Activated CD8-positive, alpha-beta T cell treated with anti-CD3 and anti-CD28 coated beads, Interleukin-2, amount 10 ng/mL, durations not matched to agents 7 days and 5 days (primary cell): ENCODE data around the gene ISCA1. TPM values are rescaled to one million over a fixed set of nuclear protein-coding genes. Genes with fewer than 3 reads are reported as not detected.

Source experiments
- ATAC-seq: fragments of 150-1000 bp; cut with Tn5 transposase; one replicate; pipeline ENCODE4 v1.10.0; 2021; ENCODE audit warnings: moderate library complexity
- CTCF ChIA-PET: fragments of 350-600 bp; sonication (Branson Sonifier 250); formaldehyde crosslinking; loops from one replicate; lab custom pipeline; 2021; ENCODE audit warnings: antibody characterized with exemption; lab: Charles Lee
- POLR2A ChIA-PET: fragments of 350-600 bp; sonication (Branson Sonifier 250); formaldehyde crosslinking; loops from one replicate; lab custom pipeline; 2021; ENCODE audit warnings: antibody characterized with exemption; lab: Charles Lee
- DNase-seq: peaks from one replicate; pipeline ENCODE4 v3.0.0-alpha.2; 2020
- H3K27ac Mint-ChIP-seq: one replicate; pipeline ENCODE4 v1.8.0; 2021; ENCODE audit warnings: mild to moderate bottlenecking, mixed read lengths
- H3K27me3 Mint-ChIP-seq: one replicate; pipeline ENCODE4 v1.8.0; 2021; ENCODE audit warnings: low read depth, mixed read lengths
- H3K36me3 Mint-ChIP-seq: one replicate; pipeline ENCODE4 v1.8.0; 2021; ENCODE audit warnings: low read depth, mixed read lengths
- H3K4me1 Mint-ChIP-seq: one replicate; pipeline ENCODE4 v1.8.0; 2021; ENCODE audit warnings: low read depth, mixed read lengths
- H3K4me3 Mint-ChIP-seq: one replicate; pipeline ENCODE4 v1.8.0; 2021; ENCODE audit warnings: mild to moderate bottlenecking, mixed read lengths
- H3K9me3 Mint-ChIP-seq: one replicate; pipeline ENCODE4 v1.8.0; 2022; ENCODE audit warnings: mixed read lengths; ENCODE audit not compliant: insufficient read depth
- total RNA-seq, 2 experiments: library from RNA; stranded (reverse); gene quantifications; one replicate each; pipeline ENCODE4 v1.2.3, GENCODE V29; 2021

The ISCA1 gene
- total RNA-seq, 2 experiments from 2014 or later, result 17.7 to 21.4 TPM

- peaks cover 36% of the 10 kb centered on the region for H3K4me1 Mint-ChIP-seq
- peak overlapping the region; percentile 94 for H3K27ac Mint-ChIP-seq
- peak overlapping the region; percentile 82 for H3K4me3 Mint-ChIP-seq
- H3K36me3 Mint-ChIP-seq, result peaks cover 22% of the 10 kb centered on the region
- H3K27me3 Mint-ChIP-seq, result no peaks in the 10 kb centered on the region
- ATAC-seq, result peak; percentile 48
- no peak for DNase-seq
- H3K9me3 Mint-ChIP-seq, result no peaks in the 10 kb centered on the region
- POLR2A ChIA-PET, result interaction anchor here (1.0 to 1.8 kb wide), 10 partner anchors 8 to 540 kb away, joined by 3 to 6 read pairs (median 4); no protein-coding TSS in a partner anchor
- CTCF ChIA-PET, result interaction anchor here (0.7 to 1.3 kb wide), 2 partner anchors 8 to 16 kb away, joined by 3 read pairs; no protein-coding TSS in a partner anchor
Measured at GRCh38 chr9:86282979-86283535, 719 bp upstream of the ISCA1 start.

- Mint-ChIP-seq H3K4me3 (peak overlapping the region; percentile 82), H3K9me3 (no peaks in the 10 kb centered on the region), H3K4me1 (peaks cover 33% of the 10 kb centered on the region), H3K27me3 (no peaks in the 10 kb centered on the region), H3K27ac (peak overlapping the region; percentile 94), H3K36me3 (peaks cover 17% of the 10 kb centered on the region)
- ChIA-PET CTCF (no interaction called here), POLR2A (interaction anchor here (1.1 to 1.8 kb wide), 6 partner anchors 9 to 70 kb away, joined by 3 to 6 read pairs (median 4); no protein-coding TSS in a partner anchor)
- no peak for DNase-seq
- ATAC-seq, result no peak
Measured at GRCh38 chr9:86281593-86282076, 703 bp downstream of the ISCA1 start.

- ChIA-PET POLR2A (no interaction called here), CTCF (no interaction called here)
- Mint-ChIP-seq H3K9me3 (no peaks in the 10 kb centered on the region), H3K4me3 (peak overlapping the region; percentile 82), H3K27me3 (no peaks in the 10 kb centered on the region), H3K36me3 (peaks cover 14% of the 10 kb centered on the region), H3K27ac (no peak overlapping the region), H3K4me1 (peaks cover 31% of the 10 kb centered on the region)
- DNase-seq, result no peak
- ATAC-seq, result no peak
Measured at GRCh38 chr9:86280580-86280979, 1.8 kb downstream of the ISCA1 start.

- H3K9me3 Mint-ChIP-seq, result no peaks in the 10 kb centered on the region
- no peaks in the 10 kb centered on the region for H3K27me3 Mint-ChIP-seq
- no peak overlapping the region for H3K27ac Mint-ChIP-seq
- H3K36me3 Mint-ChIP-seq, result peaks cover 14% of the 10 kb centered on the region
- H3K4me1 Mint-ChIP-seq, result peaks cover 31% of the 10 kb centered on the region
- CTCF ChIA-PET, result no interaction called here
- ATAC-seq (no peak), DNase-seq (no peak)
- H3K4me3 Mint-ChIP-seq, result peak overlapping the region; percentile 9
- POLR2A ChIA-PET, result no interaction called here
Measured at GRCh38 chr9:86279839-86280238, 2.5 kb downstream of the ISCA1 start.

- Mint-ChIP-seq H3K27ac (no peak overlapping the region), H3K9me3 (no peaks in the 10 kb centered on the region)
- POLR2A ChIA-PET, result no interaction called here
Measured at GRCh38 chr9:86277072-86277471, 5.3 kb downstream of the ISCA1 start.

GRCh38 chr9:86275962-86276361 lies 6.4 kb downstream of the ISCA1 start:
- H3K27ac Mint-ChIP-seq, result no peak overlapping the region
- POLR2A ChIA-PET, result no interaction called here
- no peaks in the 10 kb centered on the region for H3K27me3 Mint-ChIP-seq
- DNase-seq, result no peak
- H3K4me3 Mint-ChIP-seq, result no peak overlapping the region
- CTCF ChIA-PET, result interaction anchor here (1.4 to 2.5 kb wide), 2 partner anchors 11 to 73 kb away, joined by 3 to 8 read pairs; no protein-coding TSS in a partner anchor
- H3K9me3 Mint-ChIP-seq, result no peaks in the 10 kb centered on the region
- H3K36me3 Mint-ChIP-seq, result peaks cover 26% of the 10 kb centered on the region
- ATAC-seq, result no peak
- H3K4me1 Mint-ChIP-seq, result peaks cover 17% of the 10 kb centered on the region

More at GRCh38 chr9:86277072-86277471, 5.3 kb downstream of the ISCA1 start:
- Mint-ChIP-seq H3K27me3 (no peaks in the 10 kb centered on the region), H3K36me3 (peaks cover 20% of the 10 kb centered on the region), H3K4me1 (peaks cover 23% of the 10 kb centered on the region), H3K4me3 (no peak overlapping the region)
- ATAC-seq (no peak), DNase-seq (no peak)
- CTCF ChIA-PET, result interaction anchor here (1.1 to 2.5 kb wide), 3 partner anchors 13 to 75 kb away, joined by 3 to 8 read pairs (median 5); no protein-coding TSS in a partner anchor

- peaks cover 14% of the 10 kb centered on the region for H3K4me1 Mint-ChIP-seq
- no peak overlapping the region for H3K4me3 Mint-ChIP-seq
- no peak overlapping the region for H3K27ac Mint-ChIP-seq
- no peak for ATAC-seq
- H3K27me3 Mint-ChIP-seq, result no peaks in the 10 kb centered on the region
- CTCF ChIA-PET, result interaction anchor here (0.6 to 2.5 kb wide), 2 partner anchors 51 to 72 kb away, joined by 3 to 8 read pairs; no protein-coding TSS in a partner anchor
- no peak for DNase-seq
- POLR2A ChIA-PET, result no interaction called here
- peaks cover 25% of the 10 kb centered on the region for H3K36me3 Mint-ChIP-seq
- no peaks in the 10 kb centered on the region for H3K9me3 Mint-ChIP-seq
Measured at GRCh38 chr9:86274821-86275643, 7.3 kb downstream of the ISCA1 start.

- ChIA-PET CTCF (no interaction called here), POLR2A (no interaction called here)
- Mint-ChIP-seq H3K9me3 (no peaks in the 10 kb centered on the region), H3K4me1 (peaks cover 3% of the 10 kb centered on the region), H3K4me3 (no peak overlapping the region), H3K27ac (no peak overlapping the region), H3K36me3 (peaks cover 22% of the 10 kb centered on the region), H3K27me3 (no peaks in the 10 kb centered on the region)
- DNase-seq (no peak), ATAC-seq (no peak)
Measured at GRCh38 chr9:86272221-86272620, 10.1 kb downstream of the ISCA1 start.

GRCh38 chr9:86263876-86264275 lies 18.5 kb downstream of the ISCA1 start:
- DNase-seq (no peak), ATAC-seq (no peak)
- H3K27ac Mint-ChIP-seq, result no peak overlapping the region
- no peaks in the 10 kb centered on the region for H3K27me3 Mint-ChIP-seq
- H3K4me3 Mint-ChIP-seq, result no peak overlapping the region
- ChIA-PET CTCF (interaction anchor here (1.7 kb wide), 1 partner anchor 13 kb away, joined by 3 read pairs; no protein-coding TSS in a partner anchor), POLR2A (no interaction called here)
- H3K36me3 Mint-ChIP-seq, result peaks cover 17% of the 10 kb centered on the region
- no peaks in the 10 kb centered on the region for H3K4me1 Mint-ChIP-seq
- H3K9me3 Mint-ChIP-seq, result no peaks in the 10 kb centered on the region

GRCh38 chr9:86262492-86262891 lies 19.8 kb downstream of the ISCA1 start:
- Mint-ChIP-seq H3K27ac (no peak overlapping the region), H3K36me3 (peaks cover 14% of the 10 kb centered on the region), H3K27me3 (no peaks in the 10 kb centered on the region), H3K4me3 (no peak overlapping the region), H3K4me1 (no peaks in the 10 kb centered on the region), H3K9me3 (no peaks in the 10 kb centered on the region)
- POLR2A ChIA-PET, result no interaction called here
- CTCF ChIA-PET, result no interaction called here
- no peak for ATAC-seq
- DNase-seq, result no peak

- Mint-ChIP-seq H3K9me3 (no peaks in the 10 kb centered on the region), H3K36me3 (peaks cover 11% of the 10 kb centered on the region), H3K27ac (no peak within 1 kb of the TSS), H3K4me3 (no peak within 1 kb of the TSS), H3K4me1 (no peaks in the 10 kb centered on the region), H3K27me3 (no peaks in the 10 kb centered on the region)
- no peak for DNase-seq
- ChIA-PET POLR2A (no interaction called here), CTCF (no interaction called here)
- ATAC-seq, result no peak
Measured at GRCh38 chr9:86259557-86259956, 22.8 kb downstream of the ISCA1 start, which contains the start of gene C9orf153. C9orf153 (minus strand) TSS chr9:86259657; CDS start chr9:86229603, 30,054 bp downstream.

GRCh38 chr9:86257391-86257790 lies 24.9 kb downstream of the ISCA1 start:
- H3K36me3 Mint-ChIP-seq, result peaks cover 2% of the 10 kb centered on the region
- ChIA-PET CTCF (no interaction called here), POLR2A (no interaction called here)
- no peak overlapping the region for H3K4me3 Mint-ChIP-seq
- DNase-seq (no peak), ATAC-seq (no peak)
- H3K4me1 Mint-ChIP-seq, result no peaks in the 10 kb centered on the region
- no peak overlapping the region for H3K27ac Mint-ChIP-seq
- H3K9me3 Mint-ChIP-seq, result peaks cover 6% of the 10 kb centered on the region
- no peaks in the 10 kb centered on the region for H3K27me3 Mint-ChIP-seq
